Stimulated activated naive CD4-positive, alpha-beta T cell (primary cell): ENCODE measurements around the gene UBA1.
"Not testable (repeated sequence)": the region's sequence is repeated elsewhere in the genome, so short reads cannot be mapped to it uniquely, and the experiment has no call there.

ENCODE experiments used
- DNase-seq, 6 experiments: peaks; one replicate each; lab custom pipeline; 2025; lab: John Stamatoyannopoulos, UW

UBA1 gene

GRCh38 chrX:47229427-47229826 is 35.8 kb downstream of the UBA1 start:
- DNase-seq, result no peak

- no peak for DNase-seq
These were observed 36.7 kb downstream of the UBA1 start for GRCh38 chrX:47230136-47230868.

GRCh38 chrX:47231167-47231566 is 37.5 kb downstream of the UBA1 start:
- no peak for DNase-seq

- DNase-seq, result no peak
These were observed 38.7 kb downstream of the UBA1 start for GRCh38 chrX:47232197-47232802.

- DNase-seq, result peak in 5 of 6 experiments; percentile 22 to 75 (median 50)
These were observed 39.2 kb downstream of the UBA1 start, which contains the start of gene USP11 for GRCh38 chrX:47232803-47233332. TSS of gene USP11 (plus strand) at chrX:47233009. CDS start at chrX:47233044, 35 bp downstream.

- DNase-seq, result peak; percentile 89 to 95 (median 94)
These were observed 39.9 kb downstream of the UBA1 start for GRCh38 chrX:47233333-47234113.

GRCh38 chrX:47234583-47234982 is 41.0 kb downstream of the UBA1 start:
- no peak for DNase-seq

- DNase-seq, result peak in 3 of 6 experiments; percentile 1 to 17 (median 15)
These were observed 42.1 kb downstream of the UBA1 start for GRCh38 chrX:47235691-47236103.

- no peak for DNase-seq
These were observed 45.6 kb downstream of the UBA1 start for GRCh38 chrX:47239199-47239598.

GRCh38 chrX:47239898-47240545 is 46.4 kb downstream of the UBA1 start:
- no peak for DNase-seq

GRCh38 chrX:47240619-47241018 is 47.0 kb downstream of the UBA1 start:
- DNase-seq, result no peak

GRCh38 chrX:47241201-47242011 is 47.8 kb downstream of the UBA1 start:
- DNase-seq, result no peak

- DNase-seq, result no peak
These were observed 48.7 kb downstream of the UBA1 start for GRCh38 chrX:47242321-47242720.

- no peak for DNase-seq
These were observed 49.7 kb downstream of the UBA1 start for GRCh38 chrX:47243351-47243750.

- no peak for DNase-seq
These were observed 51.0 kb downstream of the UBA1 start for GRCh38 chrX:47244676-47245075.

- DNase-seq, result no peak
These were observed 51.5 kb downstream of the UBA1 start for GRCh38 chrX:47245156-47245555.

- no peak for DNase-seq
These were observed 53.8 kb downstream of the UBA1 start for GRCh38 chrX:47247206-47247998.

- DNase-seq, result no peak
These were observed 54.3 kb downstream of the UBA1 start for GRCh38 chrX:47247999-47248320.

GRCh38 chrX:47248576-47248975 is 54.9 kb downstream of the UBA1 start:
- no peak for DNase-seq

GRCh38 chrX:47250017-47250347 is 56.4 kb downstream of the UBA1 start:
- DNase-seq, result no peak

- not testable (repeated sequence) for DNase-seq
These were observed 64.0 kb downstream of the UBA1 start for GRCh38 chrX:47257620-47258019.
